Erythroblast (primary cell): ENCODE data around the gene DIP2A.

Experiments used
- GATA1 ChIP-seq: IDR thresholded peaks from 2 replicates; pipeline ENCODE4 v1.6.1; 2011; ENCODE audit warnings: low read depth, mild to moderate bottlenecking, control low read depth, low read length, moderate library complexity
- POLR2A ChIP-seq: IDR thresholded peaks from 2 replicates; pipeline ENCODE4 v1.6.1; 2011; ENCODE audit warnings: mild to moderate bottlenecking, low read length

GRCh38 chr21:46424039-46424591, 34.6 kb upstream of the DIP2A start:
- no peak for TF ChIP-seq POLR2A
- TF ChIP-seq GATA1: no peak
